Measurements from ENCODE around the gene SLC2A4RG.

GRCh38 chr20:63697868-63698545 is 41.6 kb upstream of the SLC2A4RG start:
- TF ChIP-seq, protein P1, sequence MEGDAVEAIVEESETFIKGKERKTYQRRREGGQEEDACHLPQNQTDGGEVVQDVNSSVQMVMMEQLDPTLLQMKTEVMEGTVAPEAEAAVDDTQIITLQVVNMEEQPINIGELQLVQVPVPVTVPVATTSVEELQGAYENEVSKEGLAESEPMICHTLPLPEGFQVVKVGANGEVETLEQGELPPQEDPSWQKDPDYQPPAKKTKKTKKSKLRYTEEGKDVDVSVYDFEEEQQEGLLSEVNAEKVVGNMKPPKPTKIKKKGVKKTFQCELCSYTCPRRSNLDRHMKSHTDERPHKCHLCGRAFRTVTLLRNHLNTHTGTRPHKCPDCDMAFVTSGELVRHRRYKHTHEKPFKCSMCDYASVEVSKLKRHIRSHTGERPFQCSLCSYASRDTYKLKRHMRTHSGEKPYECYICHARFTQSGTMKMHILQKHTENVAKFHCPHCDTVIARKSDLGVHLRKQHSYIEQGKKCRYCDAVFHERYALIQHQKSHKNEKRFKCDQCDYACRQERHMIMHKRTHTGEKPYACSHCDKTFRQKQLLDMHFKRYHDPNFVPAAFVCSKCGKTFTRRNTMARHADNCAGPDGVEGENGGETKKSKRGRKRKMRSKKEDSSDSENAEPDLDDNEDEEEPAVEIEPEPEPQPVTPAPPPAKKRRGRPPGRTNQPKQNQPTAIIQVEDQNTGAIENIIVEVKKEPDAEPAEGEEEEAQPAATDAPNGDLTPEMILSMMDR (IDR thresholded peaks at IDR 0.05), result no peak
- no peak for TF ChIP-seq POLR2A (IDR thresholded peaks at IDR 0.05)
- no peak for TF ChIP-seq EP300 (IDR thresholded peaks at IDR 0.05)
